Measurements from ENCODE around the gene PPARG.
"Not testable (repeated sequence)": the region's sequence is repeated elsewhere in the genome, so short reads cannot be mapped to it uniquely, and the experiment has no call there.

The PPARG gene
- 0 to 0.72 (median 0.13) reads per million in 4 experiments for total RNA-seq

- no peak for DNase-seq
Measured at GRCh38 chr3:12288182-12289129, at the start of gene PPARG. PPARG (plus strand) TSS chr3:12289070; CDS start chr3:12379712, 90,642 bp downstream.

GRCh38 chr3:12239301-12239700 is 49.6 kb upstream of the PPARG start:
- DNase-seq = no peak

GRCh38 chr3:12242772-12243171 is 46.1 kb upstream of the PPARG start:
- no peak for DNase-seq

GRCh38 chr3:12246497-12247163 is 42.2 kb upstream of the PPARG start:
- no peak for DNase-seq

GRCh38 chr3:12247411-12247810 is 41.5 kb upstream of the PPARG start:
- no peak for DNase-seq

- no peak for DNase-seq
Measured at GRCh38 chr3:12249519-12249918, 39.4 kb upstream of the PPARG start.

GRCh38 chr3:12252889-12253288 is 36.0 kb upstream of the PPARG start:
- DNase-seq = no peak

- no peak for DNase-seq
Measured at GRCh38 chr3:12253516-12254343, 35.1 kb upstream of the PPARG start.

- DNase-seq = no peak
Measured at GRCh38 chr3:12255393-12255792, 33.5 kb upstream of the PPARG start.

- no peak for DNase-seq
Measured at GRCh38 chr3:12258911-12259310, 30.0 kb upstream of the PPARG start.

GRCh38 chr3:12262173-12262572 is 26.7 kb upstream of the PPARG start:
- DNase-seq = not testable (repeated sequence)

GRCh38 chr3:12265508-12265907 is 23.4 kb upstream of the PPARG start:
- no peak for DNase-seq

GRCh38 chr3:12266038-12266437 is 22.8 kb upstream of the PPARG start:
- no peak for DNase-seq

GRCh38 chr3:12267376-12268030 is 21.4 kb upstream of the PPARG start:
- DNase-seq = no peak

GRCh38 chr3:12268049-12268735 is 20.7 kb upstream of the PPARG start:
- DNase-seq = no peak

- no peak for DNase-seq
Measured at GRCh38 chr3:12270976-12271375, 17.9 kb upstream of the PPARG start.

GRCh38 chr3:12273045-12273695 is 15.7 kb upstream of the PPARG start:
- no peak for DNase-seq

GRCh38 chr3:12275974-12276650 is 12.8 kb upstream of the PPARG start:
- no peak for DNase-seq

- not testable (repeated sequence) for DNase-seq
Measured at GRCh38 chr3:12276827-12277226, 12.0 kb upstream of the PPARG start.

- DNase-seq = no peak
Measured at GRCh38 chr3:12278566-12278965, 10.3 kb upstream of the PPARG start.

Measured in effector CD8-positive, alpha-beta T cell (primary cell).